SU-DHL-6 (cell line): Measurements from ENCODE around the gene BMPR1A.

ENCODE experiments used
- H2AFZ ChIP-seq: fragments of 200-600 bp; sonication (generic); 2 replicates; pipeline ENCODE4 v1.6.1; 2014; ENCODE audit warnings: low read depth, mild to moderate bottlenecking, moderate library complexity, mixed read lengths, antibody characterized with exemption, low read length; ENCODE audit not compliant: severe bottlenecking
- H3F3A ChIP-seq: fragments of 200-600 bp; shearing (Covaris generic); 2 replicates; pipeline ENCODE4 v1.6.0; 2016; ENCODE audit warnings: antibody characterized with exemption, mild to moderate bottlenecking; ENCODE audit not compliant: insufficient read depth
- H3K27ac ChIP-seq: fragments of 200-600 bp; sonication (generic); 2 replicates; pipeline ENCODE4 v1.5.1; 2016; ENCODE audit warnings: low read depth, mild to moderate bottlenecking, low read length, moderate library complexity, mixed read lengths
- H3K27me3 ChIP-seq: fragments of 200-600 bp; sonication (generic), shearing (Covaris generic); 2 replicates; pipeline ENCODE4 v1.6.0; 2014; ENCODE audit warnings: mild to moderate bottlenecking, low read length
- H3K36me3 ChIP-seq: fragments of 200-600 bp; sonication (generic); 2 replicates; pipeline ENCODE4 v1.6.1; 2014; ENCODE audit warnings: mild to moderate bottlenecking, low read length, mixed read lengths
- H3K4me2 ChIP-seq: fragments of 300-600, 200-600 bp; shearing (Covaris generic), sonication (generic); 2 replicates; pipeline ENCODE4 v1.6.0; 2014; ENCODE audit warnings: low read length, low read depth, mild to moderate bottlenecking; ENCODE audit not compliant: poor library complexity, severe bottlenecking
- H3K4me3 ChIP-seq: fragments of 200-600 bp; sonication (generic); 2 replicates; pipeline ENCODE4 v1.5.1; 2014; ENCODE audit warnings: antibody characterized with exemption, low read length, mild to moderate bottlenecking, mixed read lengths; ENCODE audit not compliant: insufficient read depth, poor library complexity, severe bottlenecking
- H3K79me2 ChIP-seq: fragments of 200-600 bp; sonication (generic); 2 replicates; pipeline ENCODE4 v1.6.1; 2014; ENCODE audit warnings: mild to moderate bottlenecking, low read length, moderate library complexity; ENCODE audit not compliant: insufficient read depth
- H3K9ac ChIP-seq: fragments of 200-600 bp; sonication (generic); 2 replicates; pipeline ENCODE4 v1.7.0; 2014; ENCODE audit warnings: mild to moderate bottlenecking, low read length
- H3K9me2 ChIP-seq: fragments of 200-600 bp; sonication (generic); replicated peaks from 2 replicates; pipeline ENCODE4 v1.6.1; 2014; ENCODE audit warnings: low read length; ENCODE audit not compliant: insufficient read depth
- H3K9me3 ChIP-seq: fragments of 200-600 bp; sonication (generic); 2 replicates; pipeline ENCODE4 v1.6.1; 2014; ENCODE audit warnings: low read length, mixed read lengths; ENCODE audit not compliant: insufficient read depth
- H4K20me1 ChIP-seq: fragments of 200-600 bp; sonication (generic); 2 replicates; pipeline ENCODE4 v1.6.1; 2014; ENCODE audit warnings: low read depth, mild to moderate bottlenecking, antibody characterized with exemption, low read length, moderate library complexity, mixed read lengths
- EZH2phosphoT487 ChIP-seq: fragments of 200-600 bp; sonication (generic), shearing (Covaris generic); conservative IDR thresholded peaks from 2 replicates; pipeline ENCODE4 v1.6.1; 2018; ENCODE audit warnings: mild to moderate bottlenecking, antibody characterized with exemption, low read length, moderate library complexity, mixed read lengths
- TF ChIP-seq, protein P1 (sequence below): fragments of 200-600 bp; sonication (generic); IDR thresholded peaks from one replicate; pipeline ENCODE4 v1.5.1; 2017; ENCODE audit warnings: antibody characterized with exemption, mild to moderate bottlenecking, low read length, moderate library complexity; ENCODE audit not compliant: insufficient read depth, poor library complexity, severe bottlenecking

BMPR1A gene

DNA sequence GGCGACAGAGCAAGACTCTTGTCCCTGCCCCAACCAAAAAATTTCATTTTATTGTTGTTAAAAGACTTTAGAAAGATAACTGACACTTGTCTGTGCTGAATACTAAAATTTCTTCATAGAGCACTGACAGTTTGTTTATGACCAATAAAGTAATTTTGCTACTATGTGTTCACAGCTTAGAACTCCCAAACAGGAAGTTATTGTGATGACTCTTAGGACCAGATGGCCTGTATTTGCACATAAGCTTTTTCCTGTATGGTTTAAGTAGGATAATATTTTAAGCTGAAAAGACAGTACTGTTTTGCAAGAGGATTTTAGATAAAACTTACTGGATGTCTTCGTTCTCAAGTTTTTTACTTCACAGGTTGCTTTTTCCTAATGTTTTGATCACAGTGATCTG, 120.3 kb downstream of the BMPR1A start:
- Histone ChIP-seq H3K9ac (no peak overlapping the region), H3K27ac (no peak overlapping the region), H3K9me3 (no peaks in the 10 kb centered on the region), H3K4me3 (no peak overlapping the region), H2AFZ (no peak overlapping the region), H4K20me1 (no peaks in the 10 kb centered on the region), H3K9me2 (no peaks in the 10 kb centered on the region), H3K36me3 (peaks cover 10% of the 10 kb centered on the region; the same call in 1 of the 2 replicates), H3F3A (no peaks in the 10 kb centered on the region), H3K79me2 (peaks cover 5% of the 10 kb centered on the region; the same call in 1 of the 2 replicates), H3K4me2 (no peak overlapping the region), H3K27me3 (no peaks in the 10 kb centered on the region)
- TF ChIP-seq, protein P1, sequence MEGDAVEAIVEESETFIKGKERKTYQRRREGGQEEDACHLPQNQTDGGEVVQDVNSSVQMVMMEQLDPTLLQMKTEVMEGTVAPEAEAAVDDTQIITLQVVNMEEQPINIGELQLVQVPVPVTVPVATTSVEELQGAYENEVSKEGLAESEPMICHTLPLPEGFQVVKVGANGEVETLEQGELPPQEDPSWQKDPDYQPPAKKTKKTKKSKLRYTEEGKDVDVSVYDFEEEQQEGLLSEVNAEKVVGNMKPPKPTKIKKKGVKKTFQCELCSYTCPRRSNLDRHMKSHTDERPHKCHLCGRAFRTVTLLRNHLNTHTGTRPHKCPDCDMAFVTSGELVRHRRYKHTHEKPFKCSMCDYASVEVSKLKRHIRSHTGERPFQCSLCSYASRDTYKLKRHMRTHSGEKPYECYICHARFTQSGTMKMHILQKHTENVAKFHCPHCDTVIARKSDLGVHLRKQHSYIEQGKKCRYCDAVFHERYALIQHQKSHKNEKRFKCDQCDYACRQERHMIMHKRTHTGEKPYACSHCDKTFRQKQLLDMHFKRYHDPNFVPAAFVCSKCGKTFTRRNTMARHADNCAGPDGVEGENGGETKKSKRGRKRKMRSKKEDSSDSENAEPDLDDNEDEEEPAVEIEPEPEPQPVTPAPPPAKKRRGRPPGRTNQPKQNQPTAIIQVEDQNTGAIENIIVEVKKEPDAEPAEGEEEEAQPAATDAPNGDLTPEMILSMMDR, result no peak
- TF ChIP-seq EZH2phosphoT487, result no peak

DNA sequence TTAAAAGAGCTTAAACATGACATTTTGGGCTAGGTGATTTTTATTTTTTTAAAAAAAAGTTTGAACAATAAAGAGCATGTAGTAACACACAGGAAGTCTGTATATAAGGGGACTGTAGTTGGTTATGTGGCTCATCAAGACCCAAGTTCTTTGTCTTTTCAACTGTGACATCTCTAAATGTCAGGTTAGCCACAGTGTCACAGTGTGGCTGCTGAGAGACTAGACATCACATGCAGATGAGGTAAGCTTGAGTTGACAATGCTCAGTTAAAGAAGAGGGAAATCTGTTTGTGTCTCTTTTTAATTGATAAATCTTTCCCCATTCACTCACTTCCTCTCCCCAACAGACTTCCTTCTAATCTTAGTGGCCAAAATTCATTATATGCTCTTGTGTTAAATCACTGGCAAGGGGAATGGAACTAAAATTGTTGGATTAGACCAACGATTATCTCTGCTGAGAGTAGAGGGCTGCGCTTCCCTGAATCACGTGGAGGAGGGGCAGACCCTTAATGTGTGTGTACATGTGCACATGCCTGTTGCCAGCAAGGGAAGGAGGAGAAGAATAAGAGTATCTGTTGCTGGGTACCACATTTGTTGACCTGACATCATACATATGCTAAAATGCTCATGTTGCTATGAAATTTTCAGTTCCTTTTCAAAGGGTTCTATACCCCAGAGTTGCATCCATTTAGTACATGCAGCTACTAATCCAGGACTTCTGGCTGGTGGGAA, 122.7 kb downstream of the BMPR1A start:
- no peaks in the 10 kb centered on the region for H3K9me2 ChIP-seq
- H3K79me2 ChIP-seq, result no peaks in the 10 kb centered on the region
- H3K9ac ChIP-seq, result no peak overlapping the region
- H3K4me3 ChIP-seq, result no peak overlapping the region
- H3F3A ChIP-seq, result no peaks in the 10 kb centered on the region
- TF ChIP-seq, protein P1, result no peak
- no peak for TF ChIP-seq EZH2phosphoT487
- H3K27me3 ChIP-seq, result no peaks in the 10 kb centered on the region
- H3K27ac ChIP-seq, result no peak overlapping the region
- no peak overlapping the region for H2AFZ ChIP-seq
- no peaks in the 10 kb centered on the region for H3K9me3 ChIP-seq
- H3K36me3 ChIP-seq, result peaks cover 10% of the 10 kb centered on the region; the same call in 1 of the 2 replicates
- H3K4me2 ChIP-seq, result no peak overlapping the region
- H4K20me1 ChIP-seq, result no peaks in the 10 kb centered on the region

DNA sequence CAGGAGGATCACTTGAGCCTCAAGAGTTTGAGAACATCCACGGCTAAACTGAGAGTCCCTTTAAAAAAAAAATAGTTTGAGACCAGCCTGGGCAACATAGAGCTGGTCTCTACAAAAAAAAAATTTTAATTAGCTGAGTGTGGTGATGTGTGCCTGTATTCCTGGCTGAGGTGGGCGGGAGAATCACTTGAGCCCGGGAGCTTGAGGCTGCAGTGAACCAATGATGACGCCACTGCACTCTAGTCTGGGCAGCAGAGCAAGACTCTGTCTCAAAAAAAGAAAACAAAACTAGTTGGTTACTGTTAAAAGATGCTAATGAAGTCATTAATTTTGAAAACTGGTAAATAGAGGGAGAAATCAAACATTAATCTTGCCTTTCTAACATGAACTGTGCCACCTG, 124.6 kb downstream of the BMPR1A start:
- Histone ChIP-seq H2AFZ (no peak overlapping the region), H3K9me2 (no peaks in the 10 kb centered on the region), H3K27me3 (no peaks in the 10 kb centered on the region), H3K79me2 (no peaks in the 10 kb centered on the region), H3F3A (no peaks in the 10 kb centered on the region), H4K20me1 (no peaks in the 10 kb centered on the region), H3K36me3 (peaks cover 10% of the 10 kb centered on the region; the same call in 1 of the 2 replicates), H3K4me2 (no peak overlapping the region), H3K27ac (no peak overlapping the region), H3K9ac (no peak overlapping the region), H3K4me3 (no peak overlapping the region), H3K9me3 (no peaks in the 10 kb centered on the region)
- TF ChIP-seq EZH2phosphoT487, result no peak
- TF ChIP-seq, protein P1, result no peak
